Stimulated activated CD4-positive, alpha-beta T cell treated with anti-CD3 and anti-CD28 coated beads, TNF-alpha, amount 100 ng/mL, for 1 hour (primary cell): ENCODE results near the gene EIF5A.
A peak's percentile ranks its signal among the peaks of the same experiment; 100 is the strongest.
"Not testable (repeated sequence)": the region's sequence is repeated elsewhere in the genome, so short reads cannot be mapped to it uniquely, and the experiment has no call there.

Source experiments
- DNase-seq, 3 donors: peaks; one replicate each; pipeline ENCODE4 v3.0.0-alpha.2; 2020; ENCODE audit warnings: low read depth in 3 of 3, low spot score in 1 of 3

Gene EIF5A

GRCh38 chr17:7329374-7329996 lies 22.1 kb downstream of the EIF5A start:
- peak; percentile 84 to 90 (median 87) for DNase-seq

- DNase-seq = peak in 2 of 3 donors; percentile 44 to 68
Measured at GRCh38 chr17:7329997-7330637, 22.7 kb downstream of the EIF5A start.

- no peak for DNase-seq
Measured at GRCh38 chr17:7330638-7331015, 23.2 kb downstream of the EIF5A start.

- DNase-seq = no peak
Measured at GRCh38 chr17:7332111-7332510, 24.7 kb downstream of the EIF5A start.

- not testable (repeated sequence) for DNase-seq
Measured at GRCh38 chr17:7332600-7333069, 25.2 kb downstream of the EIF5A start.

GRCh38 chr17:7334938-7335538 lies 27.6 kb downstream of the EIF5A start:
- no peak for DNase-seq

GRCh38 chr17:7335765-7336164 lies 28.3 kb downstream of the EIF5A start:
- DNase-seq = not testable (repeated sequence)

GRCh38 chr17:7336240-7337175 lies 29.1 kb downstream of the EIF5A start, which contains the start of gene ACAP1:
Gene ACAP1, plus strand, starts transcription at chr17:7336529. Its CDS starts 206 bp downstream, at chr17:7336735.
- peak; percentile 61 to 73 (median 70) for DNase-seq

GRCh38 chr17:7337600-7337999 lies 30.2 kb downstream of the EIF5A start:
- not testable (repeated sequence) for DNase-seq

- DNase-seq = no peak
Measured at GRCh38 chr17:7340179-7340578, 32.8 kb downstream of the EIF5A start.

- DNase-seq = no peak
Measured at GRCh38 chr17:7341842-7342241, 34.4 kb downstream of the EIF5A start.

- no peak for DNase-seq
Measured at GRCh38 chr17:7343250-7343649, 35.8 kb downstream of the EIF5A start.

GRCh38 chr17:7346761-7347614 lies 39.6 kb downstream of the EIF5A start:
- DNase-seq = no peak

- no peak for DNase-seq
Measured at GRCh38 chr17:7347630-7348477, 40.4 kb downstream of the EIF5A start.

- no peak for DNase-seq
Measured at GRCh38 chr17:7348478-7349242, 41.2 kb downstream of the EIF5A start.

- peak; percentile 46 to 57 (median 56) for DNase-seq
Measured at GRCh38 chr17:7351665-7352502, 44.5 kb downstream of the EIF5A start, which contains the start of gene KCTD11. Gene KCTD11, plus strand, starts transcription at chr17:7352162.

GRCh38 chr17:7352503-7352889 lies 45.1 kb downstream of the EIF5A start:
- no peak for DNase-seq
